GM10266 (cell line): Measurements from ENCODE around the gene UBL5.
A peak's percentile ranks its signal among the peaks of the same experiment; 100 is the strongest.

Experiments used
- DNase-seq: peaks from one replicate; pipeline ENCODE4 v3.0.0; 2012; ENCODE audit errors: extremely low spot score
- TF ChIP-seq, protein P1 (sequence below): IDR thresholded peaks from 2 replicates; pipeline ENCODE4 v1.5.1; 2012; ENCODE audit warnings: mild to moderate bottlenecking, low read depth; ENCODE audit not compliant: control insufficient read depth, insufficient read depth; ENCODE audit errors: missing control alignments

The UBL5 gene

DNA sequence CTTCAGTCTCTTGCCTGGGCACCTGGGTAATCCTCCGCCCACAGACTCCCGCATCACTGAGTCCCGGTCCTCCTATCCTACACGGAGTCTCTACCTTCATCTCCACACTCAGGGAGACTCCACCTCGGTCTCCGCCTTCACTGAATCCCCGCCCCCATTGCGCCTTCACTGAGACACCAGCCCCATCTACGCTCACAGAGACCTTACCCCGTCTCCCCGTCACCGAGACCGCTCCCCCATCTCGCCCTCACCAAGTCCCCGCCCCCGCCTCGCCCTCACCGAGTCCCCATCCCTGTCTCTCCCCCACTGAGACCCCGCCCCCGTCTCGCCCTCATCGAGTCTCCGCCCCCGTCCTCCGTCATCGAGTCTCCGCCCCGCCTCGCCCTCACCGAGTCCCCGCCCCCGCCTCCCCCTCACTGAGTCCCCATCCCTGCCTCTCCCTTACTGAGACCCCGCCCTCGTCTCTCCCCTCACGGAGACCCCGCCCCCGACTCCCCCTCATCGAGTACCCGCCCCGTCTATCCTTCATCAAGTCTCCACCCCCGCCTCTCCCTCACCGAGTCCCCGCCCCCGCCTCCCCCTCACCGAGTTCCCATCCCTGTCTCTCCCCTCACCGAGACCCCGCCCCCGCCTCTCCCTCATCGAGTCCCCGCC, 36.0 kb upstream of the UBL5 start:
- TF ChIP-seq, protein P1, sequence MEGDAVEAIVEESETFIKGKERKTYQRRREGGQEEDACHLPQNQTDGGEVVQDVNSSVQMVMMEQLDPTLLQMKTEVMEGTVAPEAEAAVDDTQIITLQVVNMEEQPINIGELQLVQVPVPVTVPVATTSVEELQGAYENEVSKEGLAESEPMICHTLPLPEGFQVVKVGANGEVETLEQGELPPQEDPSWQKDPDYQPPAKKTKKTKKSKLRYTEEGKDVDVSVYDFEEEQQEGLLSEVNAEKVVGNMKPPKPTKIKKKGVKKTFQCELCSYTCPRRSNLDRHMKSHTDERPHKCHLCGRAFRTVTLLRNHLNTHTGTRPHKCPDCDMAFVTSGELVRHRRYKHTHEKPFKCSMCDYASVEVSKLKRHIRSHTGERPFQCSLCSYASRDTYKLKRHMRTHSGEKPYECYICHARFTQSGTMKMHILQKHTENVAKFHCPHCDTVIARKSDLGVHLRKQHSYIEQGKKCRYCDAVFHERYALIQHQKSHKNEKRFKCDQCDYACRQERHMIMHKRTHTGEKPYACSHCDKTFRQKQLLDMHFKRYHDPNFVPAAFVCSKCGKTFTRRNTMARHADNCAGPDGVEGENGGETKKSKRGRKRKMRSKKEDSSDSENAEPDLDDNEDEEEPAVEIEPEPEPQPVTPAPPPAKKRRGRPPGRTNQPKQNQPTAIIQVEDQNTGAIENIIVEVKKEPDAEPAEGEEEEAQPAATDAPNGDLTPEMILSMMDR = no peak
- peak; percentile 85 for DNase-seq

DNA sequence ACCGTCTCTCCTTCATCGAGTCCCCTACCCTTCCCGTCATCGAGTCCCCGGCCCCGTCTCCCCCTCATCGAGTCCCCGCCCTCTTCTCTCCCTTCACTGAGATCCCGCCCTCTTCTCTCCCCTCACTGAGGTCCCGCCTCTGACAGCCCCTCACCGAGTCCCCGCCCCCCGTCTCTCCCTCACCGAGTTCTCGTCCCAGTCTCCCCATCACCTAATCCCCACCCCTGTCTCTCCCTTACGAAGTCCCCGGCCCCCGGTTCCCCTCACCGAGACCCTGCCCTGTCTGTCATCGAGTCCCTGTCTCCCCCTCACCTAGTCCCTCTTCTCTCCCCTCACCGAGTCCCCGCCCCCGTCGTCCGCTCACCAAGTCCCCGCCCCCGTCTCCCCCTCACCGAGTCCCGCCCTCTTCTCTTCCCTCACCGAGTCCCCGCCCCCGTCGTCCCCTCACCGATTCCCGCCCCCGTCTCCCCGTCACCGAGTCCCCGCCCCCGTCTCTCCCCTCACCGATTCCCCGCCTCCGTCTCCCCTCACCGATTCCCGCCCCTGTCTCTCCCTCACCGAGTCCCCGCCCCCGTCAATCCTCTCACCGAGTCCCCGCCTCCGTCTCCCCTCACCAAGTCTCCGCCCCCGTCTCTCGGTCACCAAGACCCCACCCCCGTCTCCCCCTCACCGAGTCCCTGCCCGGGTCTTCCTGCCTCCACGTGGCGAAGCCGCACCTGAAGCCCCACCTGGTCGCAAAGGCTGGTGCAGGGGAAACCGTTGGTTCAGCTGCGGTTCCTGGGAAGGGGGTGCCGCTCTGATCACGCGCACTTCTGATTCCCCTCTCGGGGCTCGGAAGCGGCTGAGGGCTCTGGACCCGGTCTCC, 35.3 kb upstream of the UBL5 start:
- DNase-seq = peak; percentile 84
- TF ChIP-seq, protein P1 = no peak

DNA sequence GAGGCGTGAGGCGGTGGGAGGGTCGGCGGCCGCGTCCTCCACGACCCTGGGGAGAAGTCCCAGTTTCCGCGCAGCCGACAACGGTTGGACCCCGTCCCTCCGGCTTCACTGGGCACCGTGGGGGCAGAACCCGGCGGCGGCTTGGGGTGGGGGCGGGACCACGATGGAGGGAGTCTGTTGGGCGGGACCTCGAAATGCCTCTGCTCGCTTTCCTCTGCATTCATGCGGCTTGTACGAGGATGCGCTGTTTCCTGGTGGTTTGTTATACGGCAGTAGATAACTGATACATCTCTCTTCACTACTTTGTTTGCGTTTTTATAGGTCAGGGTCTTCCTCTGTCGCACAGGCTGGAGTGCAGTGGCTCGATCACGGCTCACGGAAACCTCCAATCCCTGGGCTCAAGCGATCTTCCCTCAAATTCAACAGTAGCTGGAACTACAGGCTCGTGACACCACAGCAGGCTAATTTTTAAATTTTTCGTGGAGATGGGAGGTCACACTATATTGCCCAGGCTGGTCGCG, 34.6 kb upstream of the UBL5 start:
- TF ChIP-seq, protein P1 = no peak
- DNase-seq = no peak

DNA sequence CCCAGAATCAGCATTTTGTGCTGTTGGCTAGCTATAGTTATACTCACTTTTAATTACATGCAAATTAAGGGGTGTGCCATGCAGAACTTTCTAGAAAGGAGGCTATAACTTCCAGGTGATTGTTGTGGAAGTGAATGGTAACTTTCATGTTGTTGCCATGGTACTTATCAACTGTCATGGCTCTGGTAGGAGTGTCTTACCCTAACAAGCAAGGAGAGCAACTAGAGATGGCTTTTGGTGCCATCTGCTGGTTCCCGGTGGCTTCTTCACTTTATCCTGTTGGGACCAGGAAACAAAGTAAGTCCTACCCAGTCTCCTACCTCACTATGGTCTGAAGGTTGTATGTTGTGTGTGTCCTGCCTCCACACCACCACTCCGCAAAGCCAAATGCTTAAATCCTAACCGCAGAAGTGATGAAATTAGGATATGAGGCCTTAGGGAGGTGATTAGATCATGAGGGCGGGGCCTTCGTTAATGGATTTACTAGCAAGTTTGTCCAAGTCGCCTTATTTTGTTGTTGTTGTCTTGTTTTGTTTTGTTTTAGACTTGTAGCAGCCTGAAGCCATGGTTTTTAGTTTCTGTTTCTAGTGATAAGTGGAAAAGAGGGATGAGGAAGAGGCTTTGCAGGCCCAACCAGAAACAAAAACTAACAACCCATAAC, 31.5 kb upstream of the UBL5 start:
- TF ChIP-seq, protein P1 = peak; percentile 79
- peak; percentile 69 for DNase-seq

DNA sequence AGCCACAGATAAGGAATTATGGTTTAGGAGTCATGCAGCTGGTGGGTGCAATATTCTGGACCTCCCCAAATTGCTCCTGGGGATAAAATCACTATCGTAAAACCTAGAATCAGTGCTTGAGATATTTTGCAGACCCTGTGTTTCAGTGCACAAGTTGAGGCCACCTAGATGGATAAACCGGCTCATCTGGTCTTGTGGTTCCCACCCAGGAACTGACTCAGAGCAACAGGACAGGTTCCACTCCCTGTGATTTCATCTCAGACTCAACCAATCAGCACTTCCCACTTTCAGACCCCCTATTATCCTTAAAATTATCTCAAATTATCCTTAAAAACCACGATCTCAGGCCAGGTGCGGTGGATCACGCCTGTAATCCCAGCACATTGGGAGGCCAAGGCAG, 29.8 kb upstream of the UBL5 start:
- no peak for DNase-seq
- TF ChIP-seq, protein P1 = no peak

DNA sequence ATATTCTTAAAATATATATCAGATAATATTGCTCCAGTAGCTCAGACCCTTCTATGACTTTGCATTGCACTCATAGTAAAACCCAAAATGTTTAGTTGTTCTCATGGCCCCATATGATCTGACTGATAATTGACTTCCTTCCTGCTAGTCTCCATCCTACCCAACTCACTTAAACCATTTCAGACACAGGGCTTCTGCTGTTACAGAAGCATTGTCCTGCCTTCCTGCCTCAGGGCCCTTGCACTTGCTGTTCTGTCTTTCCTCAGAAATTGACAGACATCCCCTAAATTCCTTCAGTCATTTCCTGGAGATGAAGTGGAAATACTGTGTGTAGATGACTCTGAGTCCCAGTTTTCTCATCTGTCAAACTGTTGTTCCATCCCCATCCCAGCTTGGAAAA, 28.6 kb upstream of the UBL5 start:
- no peak for DNase-seq
- TF ChIP-seq, protein P1 = no peak
